Stomach (tissue), 4 donors: ENCODE results near the gene PMF1.

Experiments
- CTCF ChIP-seq, 7 experiments: fragments of 450-650 bp in 4 of 7; fragments of 200-600 bp in 3 of 7; sonication (generic) in 3 of 7; IDR thresholded peaks; one replicate each; pipeline ENCODE4 v1.5.1; 2016 to 2019; ENCODE audit warnings: antibody characterized with exemption in 7 of 7, control low read depth in 2 of 7, mild to moderate bottlenecking in 1 of 7
- EP300 ChIP-seq: sonication (generic); formaldehyde crosslinking; IDR thresholded peaks from one replicate; pipeline ENCODE4 v1.6.1; 2017; ENCODE audit warnings: antibody characterized with exemption
- POLR2A ChIP-seq, 4 donors: fragments of 450-650 bp; IDR thresholded peaks; one replicate each; pipeline ENCODE4 v1.6.1; 2016; ENCODE audit warnings: antibody characterized with exemption in 4 of 4, control low read depth in 2 of 4, mild to moderate bottlenecking in 1 of 4, moderate library complexity in 1 of 4

GRCh38 chr1:156213644-156213966 is 798 bp downstream of the PMF1 start:
- no peak for TF ChIP-seq CTCF (IDR thresholded peaks at IDR 0.05)
- no peak for TF ChIP-seq EP300
- no peak for TF ChIP-seq POLR2A (IDR thresholded peaks at IDR 0.05)
